GM04503 (cell line): ENCODE results near the gene SDK1.

Experiments used
- DNase-seq: peaks from one replicate; pipeline ENCODE4 v3.0.0-alpha.2; 2012; ENCODE audit warnings: low read depth

SDK1 gene

DNA sequence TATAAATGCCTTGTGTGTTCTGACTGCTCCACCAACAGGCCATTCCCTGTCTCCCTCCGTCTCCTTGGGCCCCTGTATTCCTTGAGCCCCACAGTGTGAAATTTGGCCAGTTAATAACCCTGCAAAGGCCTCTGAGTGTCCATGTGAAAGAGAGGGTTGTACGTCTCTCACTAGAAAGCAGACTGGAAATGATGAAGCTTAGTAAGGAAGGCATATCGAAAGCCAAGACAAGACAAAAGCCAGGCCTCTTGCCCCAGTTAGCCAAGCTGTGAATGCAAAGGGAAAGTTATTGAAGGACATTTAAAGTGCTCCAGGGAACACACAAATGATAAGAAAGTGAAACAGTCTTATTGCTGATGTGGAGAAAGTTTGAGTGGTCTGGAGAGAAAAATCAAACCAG lies 680.2 kb downstream of the SDK1 start:
- DNase-seq, result no peak

- no peak for DNase-seq
These were observed 683.4 kb downstream of the SDK1 start for GRCh38 chr7:3984456-3984855.

DNA sequence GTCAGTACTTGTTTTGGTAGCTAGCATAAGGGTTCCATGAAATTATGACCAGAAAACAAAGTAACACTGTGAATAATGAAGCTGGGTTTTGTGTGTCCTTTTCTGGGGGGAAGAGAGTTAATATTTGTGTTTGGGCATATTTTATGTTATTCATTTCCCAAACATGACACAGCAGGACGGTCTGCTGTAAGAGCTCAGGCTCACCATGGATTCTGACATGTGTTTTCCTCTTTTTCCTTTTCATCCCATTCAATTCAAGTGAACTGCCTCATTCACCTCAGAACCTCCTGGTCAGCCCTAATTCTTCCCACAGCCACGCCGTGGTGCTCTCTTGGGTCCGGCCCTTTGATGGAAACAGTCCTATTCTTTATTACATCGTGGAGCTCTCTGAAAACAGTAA lies 685.9 kb downstream of the SDK1 start:
- no peak for DNase-seq

GRCh38 chr7:3987426-3987927 lies 686.4 kb downstream of the SDK1 start:
- DNase-seq, result no peak

- DNase-seq, result no peak
These were observed 688.7 kb downstream of the SDK1 start for GRCh38 chr7:3989723-3990122.

- no peak for DNase-seq
These were observed 690.7 kb downstream of the SDK1 start for GRCh38 chr7:3991731-3992231.

DNA sequence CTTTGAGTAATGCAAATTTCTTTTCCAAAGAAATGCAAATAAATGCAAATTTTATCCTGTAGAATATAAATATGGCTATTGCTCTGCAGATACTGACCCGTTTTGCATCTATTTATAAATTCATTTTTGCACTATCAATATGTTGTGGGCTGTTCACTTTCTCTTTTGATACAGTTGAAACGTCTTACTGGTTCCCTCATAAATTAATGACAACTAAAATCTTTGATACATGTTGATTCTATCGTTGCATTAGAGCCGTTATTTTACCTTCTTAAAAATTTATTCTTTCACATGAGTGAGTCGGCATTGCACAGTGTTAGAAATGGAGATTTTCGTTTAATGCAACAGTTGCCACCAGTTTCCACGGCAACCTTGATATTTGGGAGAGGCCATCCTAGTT lies 691.8 kb downstream of the SDK1 start:
- DNase-seq, result no peak

DNA sequence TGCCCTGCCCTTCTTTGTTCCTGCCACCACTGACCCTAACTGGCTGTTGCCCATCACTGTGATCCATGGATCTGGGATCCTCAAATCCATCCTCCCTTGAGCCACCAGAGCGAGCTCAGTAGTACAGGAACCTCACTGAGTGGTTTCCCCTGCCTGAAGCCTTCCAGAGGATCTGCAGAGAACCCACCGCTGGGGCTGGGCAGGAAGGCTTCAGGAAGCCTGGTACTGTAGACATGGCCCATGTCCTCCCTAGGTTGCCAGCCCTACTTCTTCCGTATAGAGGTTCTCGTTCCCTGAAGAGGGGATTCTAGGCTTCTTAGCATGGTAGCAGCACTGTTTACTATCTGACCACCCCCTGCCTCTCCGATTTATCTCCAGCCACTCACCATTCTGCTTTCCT lies 693.7 kb downstream of the SDK1 start:
- DNase-seq, result no peak

GRCh38 chr7:3995187-3995586 lies 694.1 kb downstream of the SDK1 start:
- DNase-seq, result no peak

DNA sequence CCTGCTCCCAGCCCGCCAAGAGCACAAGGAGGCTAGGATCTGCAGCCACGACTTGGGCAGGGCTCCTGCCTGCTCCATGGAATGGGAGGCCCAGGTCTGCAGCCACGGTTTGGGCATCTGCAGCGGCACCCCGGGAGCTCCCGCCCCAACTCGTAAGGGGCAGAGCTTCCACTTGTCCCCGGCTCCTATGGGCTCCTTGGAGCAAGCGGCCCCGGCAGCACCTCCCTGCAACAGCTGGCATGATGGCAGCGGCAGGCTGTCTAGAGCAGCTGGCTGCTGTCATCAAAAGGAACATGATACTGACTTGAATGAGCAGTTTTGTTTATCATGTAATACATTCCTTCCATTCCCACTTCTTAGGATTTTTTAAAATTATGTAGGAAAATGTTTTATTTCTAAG lies 697.0 kb downstream of the SDK1 start:
- DNase-seq, result no peak

DNA sequence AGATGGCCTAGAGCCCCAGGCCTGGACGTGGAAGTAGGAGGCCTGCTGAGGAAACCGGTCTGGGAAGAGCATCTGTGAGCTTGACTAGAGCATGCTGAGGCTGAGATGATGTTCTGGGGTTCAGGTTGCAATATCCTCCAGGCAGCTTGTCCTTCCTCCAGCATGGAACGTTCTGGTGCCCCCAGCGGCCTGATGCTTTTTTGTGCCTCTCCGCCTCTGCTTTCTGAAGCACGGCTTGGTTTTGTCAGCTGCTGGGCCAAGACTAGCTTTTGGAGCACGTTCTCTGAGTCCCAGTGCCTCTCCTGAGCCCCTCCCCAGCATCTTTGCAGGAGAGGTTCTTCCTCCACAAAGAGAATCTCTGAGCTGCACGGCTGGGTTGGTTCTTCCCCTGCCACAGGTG lies 699.1 kb downstream of the SDK1 start:
- no peak for DNase-seq

DNA sequence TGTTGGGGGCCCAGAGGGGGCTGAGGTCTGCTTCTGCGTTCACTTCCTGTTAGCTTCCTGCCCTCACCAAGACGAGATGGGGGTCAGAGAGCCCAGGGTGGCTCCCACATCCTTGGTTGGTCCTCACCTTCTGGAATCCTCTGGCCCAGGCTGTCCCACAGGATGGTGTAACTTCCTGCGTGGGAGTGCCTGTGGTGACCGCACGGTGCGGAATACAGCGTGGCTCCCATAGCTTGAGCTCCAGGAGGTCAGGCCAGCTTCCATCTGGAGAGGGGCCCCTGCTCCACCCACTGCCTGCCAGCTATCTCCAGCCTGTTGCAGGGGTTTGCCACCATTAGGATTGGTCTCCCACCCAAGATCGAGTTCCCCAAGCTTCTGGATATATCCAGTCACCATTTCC lies 699.9 kb downstream of the SDK1 start:
- DNase-seq, result no peak

- no peak for DNase-seq
These were observed 700.7 kb downstream of the SDK1 start for GRCh38 chr7:4001742-4002141.

GRCh38 chr7:4003503-4003902 lies 702.5 kb downstream of the SDK1 start:
- DNase-seq, result no peak

- no peak for DNase-seq
These were observed 705.6 kb downstream of the SDK1 start for GRCh38 chr7:4006687-4007086.

GRCh38 chr7:4009211-4010060 lies 708.4 kb downstream of the SDK1 start:
- DNase-seq, result no peak

- no peak for DNase-seq
These were observed 709.1 kb downstream of the SDK1 start for GRCh38 chr7:4010061-4010605.

DNA sequence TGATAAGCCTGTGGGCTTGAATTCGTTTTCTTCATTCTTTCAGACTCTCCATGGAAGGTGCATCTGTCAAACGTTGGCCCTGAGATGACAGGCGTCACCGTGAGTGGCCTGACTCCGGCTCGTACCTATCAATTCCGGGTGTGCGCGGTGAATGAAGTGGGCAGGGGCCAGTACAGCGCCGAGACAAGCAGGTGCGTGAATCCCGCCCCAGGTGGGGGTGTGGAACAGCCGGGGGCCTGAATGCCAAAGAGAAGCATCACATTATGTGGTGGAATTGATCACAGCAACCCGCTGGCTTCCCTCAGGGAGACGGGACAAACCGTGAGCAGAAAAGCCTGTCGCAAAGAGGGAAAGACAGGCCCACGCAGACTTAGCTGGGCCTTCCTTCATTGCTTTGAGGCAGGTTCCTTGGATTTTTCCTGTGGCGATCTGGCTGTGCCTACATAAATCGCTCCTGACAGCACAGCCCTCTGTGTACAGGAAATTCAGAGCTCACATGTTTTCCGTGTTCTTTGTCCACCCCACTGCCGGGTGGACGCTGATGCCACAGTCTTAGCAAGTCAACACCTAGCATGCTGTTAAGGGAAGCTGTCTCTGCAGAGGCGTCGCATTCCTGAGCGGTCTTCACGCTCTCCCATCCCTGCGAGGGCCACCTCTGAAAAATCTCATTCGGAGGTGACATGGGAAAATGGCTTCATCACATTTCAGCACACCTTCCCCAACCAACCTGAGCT lies 710.0 kb downstream of the SDK1 start:
- no peak for DNase-seq

DNA sequence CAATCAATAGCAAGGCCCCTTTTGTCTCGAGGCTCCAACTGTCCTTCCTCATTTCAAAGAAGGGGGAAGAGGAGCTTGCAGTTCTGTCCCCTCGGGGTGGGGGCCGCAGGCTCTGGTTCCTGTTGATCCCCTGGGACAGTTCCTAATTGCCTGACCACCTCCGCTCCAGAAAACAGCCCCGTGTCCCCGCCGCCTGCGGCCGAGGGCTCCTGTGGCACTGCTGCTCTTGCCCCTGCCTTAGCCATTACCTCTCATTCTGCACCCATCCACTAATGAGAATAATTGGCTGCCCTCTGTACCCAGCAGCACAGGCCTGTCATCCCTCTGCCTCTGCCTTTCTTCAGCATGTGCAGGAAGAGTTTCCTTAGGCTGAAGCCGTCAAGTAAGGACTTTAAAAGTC lies 712.7 kb downstream of the SDK1 start:
- DNase-seq, result no peak

DNA sequence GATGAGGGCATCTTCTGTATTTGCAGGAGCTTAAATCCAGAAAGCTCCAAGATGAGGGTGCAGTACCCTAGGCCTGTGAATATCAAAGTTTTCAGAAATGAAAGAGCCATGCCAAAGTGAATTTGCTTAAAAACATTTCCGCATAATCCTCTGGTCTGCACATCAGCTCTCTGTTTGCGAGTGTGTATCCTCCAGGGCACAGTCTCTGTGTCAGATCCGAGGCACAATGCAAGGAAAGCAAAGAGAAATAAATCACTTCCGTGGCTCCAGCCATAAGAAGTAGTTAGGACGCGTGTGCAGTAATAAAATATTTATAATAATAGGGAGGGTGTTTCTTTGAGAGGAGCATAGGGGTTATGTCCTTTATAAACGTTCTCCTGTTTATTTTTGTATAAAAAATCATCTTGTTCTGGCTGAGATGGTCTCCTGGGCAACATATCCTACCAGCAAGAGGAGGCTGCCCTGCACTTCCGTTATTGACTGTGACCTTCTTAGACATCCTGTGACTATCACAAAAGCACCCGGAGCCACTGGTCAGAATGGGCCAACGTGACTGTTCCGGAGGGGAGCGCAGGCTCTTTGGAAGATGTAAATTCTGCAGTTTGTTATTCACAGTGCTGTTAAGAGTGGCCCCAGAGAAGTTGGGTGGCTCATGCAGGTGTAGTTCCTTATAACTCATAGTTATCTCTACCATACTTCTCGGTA lies 713.4 kb downstream of the SDK1 start:
- no peak for DNase-seq

DNA sequence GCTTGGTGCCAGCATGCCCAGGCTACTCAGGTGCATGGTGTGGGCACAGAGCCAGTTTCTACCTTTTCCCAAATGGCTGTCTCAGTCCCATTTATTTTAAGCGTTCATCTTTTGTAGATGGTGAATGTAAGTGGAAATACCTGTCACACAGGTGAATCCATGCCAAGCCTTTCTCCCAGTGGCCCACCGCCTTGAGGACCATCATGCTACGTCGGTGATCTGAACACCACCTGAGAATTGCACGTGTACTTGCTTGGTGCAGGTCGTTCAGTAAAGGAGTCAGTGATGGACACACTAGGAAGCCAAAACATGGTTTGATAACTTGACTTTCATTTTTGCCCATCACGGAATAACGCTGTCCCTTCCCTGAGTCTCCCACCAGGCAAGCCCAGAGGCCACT lies 714.3 kb downstream of the SDK1 start:
- no peak for DNase-seq

- DNase-seq, result no peak
These were observed 714.9 kb downstream of the SDK1 start for GRCh38 chr7:4015996-4016395.
